Neural cell (in vitro differentiated cells): Measurements from ENCODE around the gene FAM98B. TPM values are rescaled to one million over a fixed set of nuclear protein-coding genes. Genes with fewer than 3 reads are reported as not detected.

Source experiments
- H2AFZ ChIP-seq: fragments of 200-600, 300-800 bp; sonication (generic), shearing (Covaris generic); 2 replicates; pipeline ENCODE4 v1.6.0; 2014; ENCODE audit warnings: low read depth, mild to moderate bottlenecking, antibody characterized with exemption, low read length, moderate library complexity
- H3F3A ChIP-seq: fragments of 200-600 bp; shearing (Covaris generic); 2 replicates; pipeline ENCODE4 v1.6.1; 2016; ENCODE audit warnings: mild to moderate bottlenecking, moderate library complexity, mixed read lengths, antibody characterized with exemption, low read length; ENCODE audit not compliant: insufficient read depth, poor library complexity, severe bottlenecking
- H3K27ac ChIP-seq: fragments of 200-600, 300-800 bp; sonication (generic), shearing (Covaris generic); 2 replicates; pipeline ENCODE4 v1.5.1; 2014; ENCODE audit warnings: mild to moderate bottlenecking, low read length, moderate library complexity
- H3K27me3 ChIP-seq: fragments of 300-800, 200-600 bp; sonication (generic), shearing (Covaris generic); 2 replicates; pipeline ENCODE4 v1.6.0; 2014; ENCODE audit warnings: mild to moderate bottlenecking, low read depth, low read length, moderate library complexity; ENCODE audit not compliant: insufficient read depth
- H3K36me3 ChIP-seq: fragments of 300-800, 200-600 bp; sonication (generic), shearing (Covaris generic); 2 replicates; pipeline ENCODE4 v1.5.1; 2014; ENCODE audit warnings: mild to moderate bottlenecking, antibody characterized with exemption, low read length, moderate library complexity; ENCODE audit not compliant: insufficient read depth
- H3K4me2 ChIP-seq: fragments of 300-800, 200-600 bp; sonication (generic), shearing (Covaris generic); 2 replicates; pipeline ENCODE4 v1.6.0; 2014; ENCODE audit warnings: mild to moderate bottlenecking, low read length
- H3K4me3 ChIP-seq: fragments of 300-800, 200-600 bp; sonication (generic), shearing (Covaris generic); 2 replicates; pipeline ENCODE4 v1.5.1; 2014; ENCODE audit warnings: mild to moderate bottlenecking, low read length, moderate library complexity
- H3K79me2 ChIP-seq: fragments of 200-600 bp; shearing (Covaris generic); replicated peaks from 2 replicates; pipeline ENCODE4 v1.6.0; 2014; ENCODE audit warnings: mild to moderate bottlenecking, low read length, moderate library complexity; ENCODE audit not compliant: insufficient read depth
- H3K9ac ChIP-seq: fragments of 300-800, 200-600 bp; sonication (generic), shearing (Covaris generic); 2 replicates; pipeline ENCODE4 v1.6.1; 2016; ENCODE audit warnings: mild to moderate bottlenecking, low read length, mixed read lengths
- H3K9me2 ChIP-seq: fragments of 200-600 bp; shearing (Covaris generic); 2 replicates; pipeline ENCODE4 v1.6.1; 2016; ENCODE audit warnings: mild to moderate bottlenecking, low read length, mixed read lengths; ENCODE audit not compliant: insufficient read depth
- H3K9me3 ChIP-seq: fragments of 200-600, 300-800 bp; sonication (generic), shearing (Covaris generic); 2 replicates; pipeline ENCODE4 v1.6.1; 2016; ENCODE audit warnings: mild to moderate bottlenecking, mixed run types, low read length, moderate library complexity, mixed read lengths
- H4K20me1 ChIP-seq: fragments of 200-600 bp; shearing (Covaris generic); 2 replicates; pipeline ENCODE4 v1.6.1; 2016; ENCODE audit warnings: mild to moderate bottlenecking, mixed run types; ENCODE audit not compliant: insufficient read depth
- CTCF ChIP-seq: fragments of 450-650 bp; IDR thresholded peaks from 2 replicates; pipeline ENCODE4 v1.5.1; 2014; ENCODE audit warnings: antibody characterized with exemption, mild to moderate bottlenecking, moderate library complexity; ENCODE audit not compliant: poor library complexity, severe bottlenecking
- EP300 ChIP-seq: fragments of 450-650 bp; conservative IDR thresholded peaks from 2 replicates; pipeline ENCODE4 v1.6.1; 2014; ENCODE audit warnings: antibody characterized with exemption, mild to moderate bottlenecking, moderate library complexity; ENCODE audit not compliant: poor library complexity, severe bottlenecking
- EZH2 ChIP-seq: fragments of 200-600, 300-800 bp; shearing (Covaris generic), sonication (generic); IDR thresholded peaks from 2 replicates; pipeline ENCODE4 v1.6.1; 2014; ENCODE audit warnings: antibody characterized with exemption, low read length, borderline replicate concordance, mild to moderate bottlenecking; ENCODE audit not compliant: insufficient read depth, poor library complexity, severe bottlenecking
- MXI1 ChIP-seq: fragments of 450-650 bp; conservative IDR thresholded peaks from 2 replicates; pipeline ENCODE4 v1.6.1; 2014; ENCODE audit warnings: antibody characterized with exemption, mild to moderate bottlenecking; ENCODE audit not compliant: poor library complexity, severe bottlenecking
- POLR2AphosphoS5 ChIP-seq: IDR thresholded peaks from 2 replicates; pipeline ENCODE4 v1.6.1; 2012
- RAD21 ChIP-seq: fragments of 450-650 bp; conservative IDR thresholded peaks from 2 replicates; pipeline ENCODE4 v1.6.1; 2014; ENCODE audit warnings: antibody characterized with exemption, mild to moderate bottlenecking, moderate library complexity
- REST ChIP-seq: IDR thresholded peaks from 2 replicates; pipeline ENCODE4 v1.6.1; 2012; ENCODE audit warnings: borderline replicate concordance
- SMC3 ChIP-seq: fragments of 450-650 bp; conservative IDR thresholded peaks from 2 replicates; pipeline ENCODE4 v1.6.1; 2014; ENCODE audit warnings: antibody characterized with exemption, mild to moderate bottlenecking, moderate library complexity; ENCODE audit not compliant: poor library complexity
- TAF1 ChIP-seq: IDR thresholded peaks from 2 replicates; pipeline ENCODE4 v1.6.1; 2012; ENCODE audit warnings: low read depth
- polyA plus RNA-seq: library from polyadenylated mRNA; depleted of rRNA; stranded (reverse); fragments of >200 nt; gene quantifications from 2 replicates; pipeline ENCODE4 v1.2.3, GENCODE V29; 2014

The FAM98B gene
- polyA plus RNA-seq, 1 donor from 2014 or later, result 12.7 TPM

- Histone ChIP-seq H3K27me3 (no peaks in the 10 kb centered on the region), H3K27ac (no peak overlapping the region), H3K4me3 (no peak overlapping the region), H3K9me3 (no peaks in the 10 kb centered on the region), H2AFZ (no peak overlapping the region), H4K20me1 (no peaks in the 10 kb centered on the region), H3K36me3 (no peaks in the 10 kb centered on the region), H3K9ac (no peak overlapping the region), H3K9me2 (no peaks in the 10 kb centered on the region), H3F3A (no peaks in the 10 kb centered on the region), H3K4me2 (no peak overlapping the region), H3K79me2 (peaks cover 50% of the 10 kb centered on the region)
- no peak for TF ChIP-seq REST
- no peak for TF ChIP-seq SMC3
- no peak for TF ChIP-seq EZH2
- no peak for TF ChIP-seq TAF1
- TF ChIP-seq MXI1, result no peak
- no peak for TF ChIP-seq POLR2AphosphoS5
- TF ChIP-seq CTCF, result no peak
- no peak for TF ChIP-seq EP300
Observed at GRCh38 chr15:38460543-38460942, 6.6 kb downstream of the FAM98B start.

- Histone ChIP-seq H3F3A (no peaks in the 10 kb centered on the region), H3K27me3 (no peaks in the 10 kb centered on the region), H3K79me2 (peaks cover 43% of the 10 kb centered on the region), H2AFZ (no peak overlapping the region), H3K9me2 (no peaks in the 10 kb centered on the region), H3K27ac (no peak overlapping the region), H3K4me3 (no peak overlapping the region), H3K36me3 (no peaks in the 10 kb centered on the region), H3K4me2 (no peak overlapping the region), H4K20me1 (no peaks in the 10 kb centered on the region), H3K9me3 (no peaks in the 10 kb centered on the region), H3K9ac (no peak overlapping the region)
- no peak for TF ChIP-seq RAD21
- no peak for TF ChIP-seq REST
- no peak for TF ChIP-seq MXI1
- no peak for TF ChIP-seq POLR2AphosphoS5
- no peak for TF ChIP-seq CTCF
- TF ChIP-seq EZH2, result no peak
Observed at GRCh38 chr15:38461066-38461833, 7.3 kb downstream of the FAM98B start.
